HG02623 (cell line): ENCODE results near the gene GPATCH11.

ENCODE experiments used
- ATAC-seq: cut with Tn5 transposase; IDR thresholded peaks from one replicate; pipeline ENCODE4 v1.9.1; 2021; ENCODE audit warnings: moderate library complexity; ENCODE audit not compliant: unreplicated experiment

Gene GPATCH11

GRCh38 chr2:37083873-37084794, at the start of gene GPATCH11, which contains the start of gene HEATR5B:
GPATCH11 (plus strand) TSS chr2:37084518; CDS start chr2:37088382, 3,864 bp downstream.
HEATR5B (minus strand) TSS chr2:37084372; CDS start chr2:37083414, 958 bp downstream.
- ATAC-seq = peak; percentile 89

DNA sequence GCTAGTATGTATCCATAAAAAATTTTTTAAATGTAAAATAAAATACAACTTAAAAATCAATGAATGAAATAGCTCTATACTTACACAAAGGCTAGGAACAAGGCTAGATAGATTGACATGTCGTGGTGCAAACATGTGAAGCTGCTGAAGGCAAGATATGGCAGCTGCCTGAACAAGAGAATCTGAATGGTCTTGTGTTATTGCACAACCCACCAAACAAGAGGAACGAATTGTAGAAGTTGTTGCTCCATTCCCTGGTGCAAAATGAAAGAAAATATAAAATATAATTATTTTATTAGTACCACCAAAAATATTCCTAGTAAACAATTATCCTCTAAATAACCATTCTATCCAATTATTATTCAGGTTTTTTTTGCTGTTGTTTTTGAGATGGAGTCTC, 46.5 kb upstream of the GPATCH11 start:
- ATAC-seq = no peak

- ATAC-seq = no peak
Observed at GRCh38 chr2:37039580-37039979, 44.7 kb upstream of the GPATCH11 start.

GRCh38 chr2:37052600-37053332, 31.6 kb upstream of the GPATCH11 start:
- no peak for ATAC-seq

- no peak for ATAC-seq
Observed at GRCh38 chr2:37059841-37060240, 24.5 kb upstream of the GPATCH11 start.

- no peak for ATAC-seq
Observed at GRCh38 chr2:37060446-37060845, 23.9 kb upstream of the GPATCH11 start.

- no peak for ATAC-seq
Observed at GRCh38 chr2:37061013-37061711, 23.2 kb upstream of the GPATCH11 start.

DNA sequence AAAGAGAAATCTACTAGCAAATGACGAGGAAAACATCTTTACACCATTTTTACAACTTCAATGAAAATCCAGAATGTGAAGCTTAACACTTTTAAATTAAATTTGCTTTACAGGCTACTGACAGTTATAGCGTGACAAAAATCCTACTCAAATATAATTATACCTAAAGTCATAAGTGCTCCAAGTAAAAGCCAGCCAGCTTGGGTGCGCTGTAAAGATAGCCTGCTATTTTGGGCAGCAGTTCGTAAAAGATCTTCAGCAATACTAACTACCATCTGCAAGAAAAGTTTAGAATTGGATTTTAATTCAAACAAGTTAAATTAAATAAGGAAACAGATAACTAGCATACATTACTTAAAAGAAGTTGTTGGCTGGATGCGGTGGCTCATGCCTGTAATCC, 22.5 kb upstream of the GPATCH11 start:
- no peak for ATAC-seq

DNA sequence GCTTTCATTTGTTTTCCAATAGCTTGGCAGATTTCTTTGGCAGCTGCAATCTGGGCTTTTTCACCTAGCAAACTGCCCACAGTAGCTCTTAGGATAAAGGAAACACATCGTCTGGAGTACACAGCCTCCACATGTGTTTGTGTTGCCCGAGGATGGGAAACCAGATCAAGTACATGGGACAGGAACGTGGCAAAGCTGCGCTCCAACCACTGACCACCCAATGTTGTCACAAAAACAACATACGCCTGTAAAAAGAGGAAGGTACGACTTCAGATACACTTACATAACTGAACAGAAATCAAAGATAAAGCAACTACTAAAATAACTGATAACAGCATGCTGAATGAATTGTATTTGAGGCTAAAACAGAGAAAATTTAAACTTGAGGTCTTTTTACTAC, 15.6 kb upstream of the GPATCH11 start:
- no peak for ATAC-seq

DNA sequence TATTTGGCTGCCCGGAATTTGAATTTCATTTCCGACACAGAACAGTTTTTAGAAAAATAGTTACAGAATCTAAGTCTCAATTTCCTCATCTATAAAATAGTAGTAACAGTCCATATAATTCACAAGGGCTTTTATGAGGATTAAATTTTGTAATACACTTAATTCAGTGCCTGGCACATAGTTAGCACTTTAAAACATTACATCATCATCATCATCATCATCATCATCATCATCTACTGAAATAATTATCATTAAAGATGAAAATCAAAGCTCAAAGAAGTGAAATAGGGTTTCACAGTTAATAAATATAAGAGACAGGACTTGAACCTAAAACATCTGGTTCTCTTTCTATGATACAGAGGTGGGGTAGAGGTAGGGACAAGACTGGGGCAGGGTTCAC, 13.4 kb upstream of the GPATCH11 start:
- ATAC-seq = no peak

DNA sequence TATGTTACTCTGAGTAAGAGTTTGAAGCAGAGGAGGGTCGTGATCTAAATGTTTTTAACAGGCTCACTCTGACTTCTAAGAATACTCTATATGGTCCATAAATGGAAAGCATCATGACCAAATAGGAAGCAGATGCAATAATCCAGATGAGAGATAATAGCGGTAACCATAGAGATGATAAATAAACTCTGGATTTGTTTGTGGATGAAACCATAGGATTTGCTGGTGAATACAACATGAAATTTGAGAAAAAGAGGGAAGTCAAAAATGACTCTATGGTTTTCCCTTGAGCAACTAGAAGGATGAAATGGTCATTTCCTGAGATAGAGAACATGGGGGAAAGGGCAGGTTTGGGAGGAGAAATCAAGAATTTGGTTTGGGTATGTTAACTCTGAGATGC, 4.1 kb upstream of the GPATCH11 start:
- no peak for ATAC-seq

GRCh38 chr2:37080689-37081088, 3.6 kb upstream of the GPATCH11 start:
- ATAC-seq = no peak

DNA sequence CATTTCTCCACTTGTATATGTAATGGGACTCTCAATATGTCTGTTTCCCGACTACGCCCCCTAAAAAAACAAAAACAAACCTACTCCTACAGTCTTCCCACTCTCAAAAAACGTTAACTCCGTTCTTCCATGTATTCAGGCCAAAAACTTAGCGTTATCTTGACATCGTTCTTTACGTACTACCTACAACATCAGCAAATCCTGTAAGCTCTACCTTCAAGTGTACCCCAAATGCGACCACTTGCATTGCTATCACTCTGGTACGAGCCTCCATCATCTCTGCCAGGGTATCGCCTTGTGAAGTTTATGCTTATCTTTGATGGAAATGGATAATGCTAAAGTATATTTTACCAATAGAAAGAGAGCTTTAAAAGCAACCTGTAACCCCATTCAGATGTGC, 479 bp downstream of the GPATCH11 start:
- no peak for ATAC-seq

GRCh38 chr2:37085731-37086147, 1.4 kb downstream of the GPATCH11 start:
- ATAC-seq = no peak

GRCh38 chr2:37090019-37090477, 5.7 kb downstream of the GPATCH11 start:
- peak; percentile 90 for ATAC-seq

DNA sequence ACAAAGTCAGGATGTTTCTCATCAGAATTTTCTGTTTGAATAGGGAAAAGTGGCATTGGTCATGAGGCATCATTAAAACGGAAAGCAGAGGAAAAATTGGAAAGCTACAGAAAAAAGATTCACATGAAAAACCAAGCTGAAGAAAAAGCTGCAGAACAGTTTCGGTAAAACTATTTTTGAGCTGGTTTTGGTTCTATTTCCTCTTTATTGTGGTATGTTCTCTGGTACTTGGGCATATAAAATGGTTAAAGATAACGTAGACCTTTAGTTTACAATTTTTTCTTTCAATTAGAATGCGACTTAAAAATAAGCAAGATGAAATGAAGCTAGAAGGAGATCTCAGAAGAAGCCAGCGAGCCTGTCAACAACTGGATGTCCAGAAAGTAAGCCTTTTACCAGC, 7.6 kb downstream of the GPATCH11 start:
- ATAC-seq = peak; percentile 47

DNA sequence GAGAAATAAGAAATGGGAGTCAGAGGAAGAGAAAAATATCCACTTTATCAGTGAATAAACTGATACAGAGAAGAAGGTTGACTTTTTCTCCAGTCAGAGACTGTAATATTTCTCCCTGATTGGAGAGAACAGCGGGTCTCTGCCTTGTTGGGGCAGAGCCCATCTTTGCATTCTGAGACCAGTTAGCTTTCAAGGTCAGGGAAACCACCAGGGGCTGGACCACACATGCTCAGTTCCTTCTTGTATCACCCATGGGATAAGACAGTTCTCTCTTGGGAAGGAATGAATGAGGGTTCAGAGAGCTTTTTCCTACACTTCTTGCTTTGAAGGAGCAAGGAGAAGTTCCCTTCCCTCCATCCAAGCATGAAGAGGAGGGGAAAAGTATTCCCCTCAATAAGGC, 12.2 kb downstream of the GPATCH11 start:
- ATAC-seq = no peak

GRCh38 chr2:37098416-37099118, 14.2 kb downstream of the GPATCH11 start:
- ATAC-seq = no peak

GRCh38 chr2:37100054-37100453, 15.7 kb downstream of the GPATCH11 start:
- ATAC-seq = no peak

- no peak for ATAC-seq
Observed at GRCh38 chr2:37102588-37102987, 18.3 kb downstream of the GPATCH11 start.

GRCh38 chr2:37104178-37104577, 19.9 kb downstream of the GPATCH11 start:
- ATAC-seq = no peak
